Activated T-cell treated with anti-CD3 and anti-CD28 coated beads, Interleukin-2, amount 50 U/mL, for 72 hours (primary cell): Measurements from ENCODE around the gene GOLGB1. TPM values are rescaled to one million over a fixed set of nuclear protein-coding genes. Genes with fewer than 3 reads are reported as not detected.
A peak's percentile ranks its signal among the peaks of the same experiment; 100 is the strongest.

Source experiments
- ATAC-seq, 2 donors: fragments of 150-1000 bp; cut with Tn5 transposase; replicated peaks in 1 of 2; 2 replicates each; pipeline ENCODE4 v1.10.0; 2021; ENCODE audit warnings: moderate library complexity in 2 of 2, mild to moderate bottlenecking in 1 of 2
- DNase-seq, 2 donors: peaks; one replicate each; pipeline ENCODE4 v3.0.0; 2021 to 2022; ENCODE audit warnings: mixed read lengths in 1 of 2
- H3K27ac Mint-ChIP-seq: one replicate; pipeline ENCODE4 v1.8.0; 2022; ENCODE audit warnings: mild to moderate bottlenecking, moderate library complexity, mixed read lengths
- H3K27me3 Mint-ChIP-seq: one replicate; pipeline ENCODE4 v1.8.0; 2022; ENCODE audit warnings: low read depth, mixed read lengths
- H3K36me3 Mint-ChIP-seq, 2 donors: one replicate each; pipeline ENCODE4 v1.8.0; 2022; ENCODE audit warnings: mixed read lengths in 2 of 2, mild to moderate bottlenecking in 1 of 2; ENCODE audit not compliant: insufficient read depth in 2 of 2
- H3K4me1 Mint-ChIP-seq: one replicate; pipeline ENCODE4 v1.8.0; 2022; ENCODE audit warnings: low read depth, mixed read lengths
- H3K4me3 Mint-ChIP-seq, 2 donors: one replicate each; pipeline ENCODE4 v1.8.0; 2022; ENCODE audit warnings: mild to moderate bottlenecking in 2 of 2, mixed read lengths in 2 of 2, moderate library complexity in 2 of 2
- H3K9me3 Mint-ChIP-seq, 2 donors: one replicate each; pipeline ENCODE4 v1.8.0; 2022; ENCODE audit warnings: mixed read lengths in 2 of 2
- total RNA-seq, 2 donors: library from RNA; stranded (reverse); gene quantifications; one replicate each; pipeline ENCODE4 v1.2.3, GENCODE V29; 2022

GOLGB1 gene
- total RNA-seq, 2 donors from 2014 or later = 26.5 to 33.1 TPM

GRCh38 chr3:121630355-121630754, 119.2 kb downstream of the GOLGB1 start:
- Mint-ChIP-seq H3K36me3 (peaks cover 18 to 32% of the 10 kb centered on the region in 2 donors), H3K27me3 (no peaks in the 10 kb centered on the region), H3K4me1 (peaks cover 4% of the 10 kb centered on the region), H3K4me3 (no peak overlapping the region), H3K9me3 (no peaks in the 10 kb centered on the region), H3K27ac (peak overlapping the region; percentile 62)
- ATAC-seq = no peak
- no peak for DNase-seq

- Mint-ChIP-seq H3K9me3 (no peaks in the 10 kb centered on the region), H3K27me3 (no peaks in the 10 kb centered on the region), H3K4me3 (no peak overlapping the region), H3K36me3 (peaks cover 13 to 24% of the 10 kb centered on the region in 2 donors), H3K27ac (no peak overlapping the region), H3K4me1 (peaks cover 4% of the 10 kb centered on the region)
- DNase-seq (no peak), ATAC-seq (peak in 1 of 2 donors; percentile 26)
Measured at GRCh38 chr3:121629601-121630000, 119.9 kb downstream of the GOLGB1 start.

- H3K27ac Mint-ChIP-seq = no peak overlapping the region
- peaks cover 11 to 18% of the 10 kb centered on the region in 2 donors for H3K36me3 Mint-ChIP-seq
- no peaks in the 10 kb centered on the region for H3K9me3 Mint-ChIP-seq
- no peak for DNase-seq
- no peak for ATAC-seq
- peaks cover 4% of the 10 kb centered on the region for H3K4me1 Mint-ChIP-seq
- H3K4me3 Mint-ChIP-seq = no peak overlapping the region
- H3K27me3 Mint-ChIP-seq = no peaks in the 10 kb centered on the region
Measured at GRCh38 chr3:121627622-121628021, 121.9 kb downstream of the GOLGB1 start.

- ATAC-seq = no peak
- Mint-ChIP-seq H3K27ac (no peak overlapping the region), H3K4me3 (no peak overlapping the region), H3K4me1 (peaks cover 4% of the 10 kb centered on the region), H3K27me3 (no peaks in the 10 kb centered on the region), H3K9me3 (no peaks in the 10 kb centered on the region), H3K36me3 (peaks cover 11 to 18% of the 10 kb centered on the region in 2 donors)
- no peak for DNase-seq
Measured at GRCh38 chr3:121627211-121627610, 122.3 kb downstream of the GOLGB1 start.

GRCh38 chr3:121626495-121626894, 123.0 kb downstream of the GOLGB1 start:
- no peaks in the 10 kb centered on the region for H3K9me3 Mint-ChIP-seq
- H3K27me3 Mint-ChIP-seq = no peaks in the 10 kb centered on the region
- H3K4me1 Mint-ChIP-seq = peaks cover 4% of the 10 kb centered on the region
- H3K27ac Mint-ChIP-seq = no peak overlapping the region
- ATAC-seq = no peak
- H3K36me3 Mint-ChIP-seq = peaks cover 9 to 18% of the 10 kb centered on the region in 2 donors
- H3K4me3 Mint-ChIP-seq = no peak overlapping the region
- no peak for DNase-seq

GRCh38 chr3:121624147-121624899, 125.2 kb downstream of the GOLGB1 start:
- no peaks in the 10 kb centered on the region for H3K27me3 Mint-ChIP-seq
- H3K4me1 Mint-ChIP-seq = no peaks in the 10 kb centered on the region
- no peak overlapping the region for H3K27ac Mint-ChIP-seq
- ATAC-seq (peak in 1 of 2 donors; percentile 20), DNase-seq (no peak)
- H3K9me3 Mint-ChIP-seq = no peaks in the 10 kb centered on the region
- H3K4me3 Mint-ChIP-seq = no peak overlapping the region
- H3K36me3 Mint-ChIP-seq = peaks cover 1 to 5% of the 10 kb centered on the region in 2 donors

- Mint-ChIP-seq H3K27ac (no peak overlapping the region), H3K36me3 (no peaks in the 10 kb centered on the region), H3K9me3 (no peaks in the 10 kb centered on the region), H3K27me3 (no peaks in the 10 kb centered on the region), H3K4me3 (no peak overlapping the region), H3K4me1 (no peaks in the 10 kb centered on the region)
- no peak for DNase-seq
- no peak for ATAC-seq
Measured at GRCh38 chr3:121621491-121621890, 128.1 kb downstream of the GOLGB1 start.

GRCh38 chr3:121619691-121620090, 129.8 kb downstream of the GOLGB1 start:
- Mint-ChIP-seq H3K4me3 (no peak overlapping the region), H3K4me1 (no peaks in the 10 kb centered on the region), H3K36me3 (no peaks in the 10 kb centered on the region), H3K27ac (no peak overlapping the region), H3K27me3 (no peaks in the 10 kb centered on the region), H3K9me3 (no peaks in the 10 kb centered on the region)
- ATAC-seq (no peak), DNase-seq (no peak)

Other genes starting within 250 kb of the GOLGB1 start
- 10 to 100 TPM; 17.9 to 20.4 TPM for gene POLQ, start 203.8 kb downstream of the GOLGB1 start, total RNA-seq
- not detected for gene ARGFX, start 181.8 kb downstream of the GOLGB1 start, total RNA-seq
- not detected for gene FBXO40, start 156.4 kb downstream of the GOLGB1 start, total RNA-seq
- gene HCLS1, start 88.8 kb downstream of the GOLGB1 start, total RNA-seq = 100 to 1,000 TPM; 236 to 259 TPM
- 10 to 100 TPM; 42.2 to 58.6 TPM for gene IQCB1, start 85.3 kb upstream of the GOLGB1 start, total RNA-seq
- gene EAF2, start 85.5 kb upstream of the GOLGB1 start, total RNA-seq = 10 to 100 TPM; 14.2 to 17.9 TPM
- gene SLC15A2, start 144.7 kb upstream of the GOLGB1 start, total RNA-seq = 1 to 10 TPM; 2.4 to 3.0 TPM